Epithelial cell of proximal tubule (primary cell): ENCODE data around the gene MRPL37. TPM values are rescaled to one million over a fixed set of nuclear protein-coding genes. Genes with fewer than 3 reads are reported as not detected.

Experiments used
- DNase-seq: peaks from one replicate; pipeline ENCODE4 v3.0.0-alpha.2; 2011; ENCODE audit warnings: low read depth
- H3K4me3 ChIP-seq: 2 replicates; pipeline ENCODE4 v1.5.1; 2011; ENCODE audit warnings: low read depth, mild to moderate bottlenecking, low read length
- total RNA-seq: library from RNA; depleted of rRNA; stranded (reverse); fragments of >200 nt; gene quantifications from 2 replicates; pipeline ENCODE4 v1.2.3, GENCODE V29; 2015
- TF ChIP-seq, protein P1 (sequence below): conservative IDR thresholded peaks from 2 replicates; pipeline ENCODE4 v1.5.1; 2012; ENCODE audit warnings: low read depth, mild to moderate bottlenecking, low read length

Gene MRPL37
- 115 and 191 TPM in 2 replicates for total RNA-seq

DNA sequence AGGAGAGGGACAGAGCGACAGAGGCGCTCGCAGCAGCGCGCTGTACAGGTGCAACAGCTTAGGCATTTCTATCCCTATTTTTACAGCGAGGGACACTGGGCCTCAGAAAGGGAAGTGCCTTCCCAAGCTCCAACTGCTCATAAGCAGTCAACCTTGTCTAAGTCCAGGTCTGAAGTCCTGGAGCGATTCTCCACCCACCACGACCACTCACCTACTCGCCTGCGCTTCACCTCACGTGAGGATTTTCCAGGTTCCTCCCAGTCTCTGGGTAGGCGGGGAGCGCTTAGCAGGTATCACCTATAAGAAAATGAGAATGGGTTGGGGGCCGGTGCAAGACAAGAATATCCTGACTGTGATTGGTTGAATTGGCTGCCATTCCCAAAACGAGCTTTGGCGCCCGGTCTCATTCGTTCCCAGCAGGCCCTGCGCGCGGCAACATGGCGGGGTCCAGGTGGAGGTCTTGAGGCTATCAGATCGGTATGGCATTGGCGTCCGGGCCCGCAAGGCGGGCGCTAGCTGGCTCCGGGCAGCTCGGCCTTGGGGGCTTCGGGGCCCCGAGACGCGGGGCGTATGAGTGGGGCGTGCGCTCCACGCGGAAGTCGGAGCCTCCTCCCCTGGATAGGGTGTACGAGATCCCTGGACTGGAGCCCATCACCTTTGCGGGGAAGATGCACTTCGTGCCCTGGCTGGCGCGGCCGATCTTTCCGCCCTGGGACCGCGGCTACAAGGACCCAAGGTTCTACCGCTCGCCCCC lies at the start of gene MRPL37, which contains the start of gene CYB5RL:
TSS of gene MRPL37 (plus strand) at position 403 of the 754 bp plus-strand sequence. CDS start at position 480, 77 bp downstream.
TSS of gene CYB5RL (minus strand) at position 266 of the 754 bp plus-strand sequence. CDS start 4,414 bp downstream, outside the sequence.
- TF ChIP-seq, protein P1, sequence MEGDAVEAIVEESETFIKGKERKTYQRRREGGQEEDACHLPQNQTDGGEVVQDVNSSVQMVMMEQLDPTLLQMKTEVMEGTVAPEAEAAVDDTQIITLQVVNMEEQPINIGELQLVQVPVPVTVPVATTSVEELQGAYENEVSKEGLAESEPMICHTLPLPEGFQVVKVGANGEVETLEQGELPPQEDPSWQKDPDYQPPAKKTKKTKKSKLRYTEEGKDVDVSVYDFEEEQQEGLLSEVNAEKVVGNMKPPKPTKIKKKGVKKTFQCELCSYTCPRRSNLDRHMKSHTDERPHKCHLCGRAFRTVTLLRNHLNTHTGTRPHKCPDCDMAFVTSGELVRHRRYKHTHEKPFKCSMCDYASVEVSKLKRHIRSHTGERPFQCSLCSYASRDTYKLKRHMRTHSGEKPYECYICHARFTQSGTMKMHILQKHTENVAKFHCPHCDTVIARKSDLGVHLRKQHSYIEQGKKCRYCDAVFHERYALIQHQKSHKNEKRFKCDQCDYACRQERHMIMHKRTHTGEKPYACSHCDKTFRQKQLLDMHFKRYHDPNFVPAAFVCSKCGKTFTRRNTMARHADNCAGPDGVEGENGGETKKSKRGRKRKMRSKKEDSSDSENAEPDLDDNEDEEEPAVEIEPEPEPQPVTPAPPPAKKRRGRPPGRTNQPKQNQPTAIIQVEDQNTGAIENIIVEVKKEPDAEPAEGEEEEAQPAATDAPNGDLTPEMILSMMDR = no peak
- peak; percentile 88 for DNase-seq
- peak within 1 kb of the TSS; percentile 87 for H3K4me3 ChIP-seq

GRCh38 chr1:54151013-54151412 lies 49.0 kb upstream of the MRPL37 start:
- no peak for DNase-seq
- TF ChIP-seq, protein P1 = no peak
- no peak overlapping the region for H3K4me3 ChIP-seq

GRCh38 chr1:54152696-54153095 lies 47.3 kb upstream of the MRPL37 start, which contains the start of gene CDCP2:
TSS of gene CDCP2 (minus strand) at chr1:54153000. CDS start at chr1:54152922, 78 bp downstream.
- no peak for DNase-seq
- no peak within 1 kb of the TSS for H3K4me3 ChIP-seq
- TF ChIP-seq, protein P1 = no peak

DNA sequence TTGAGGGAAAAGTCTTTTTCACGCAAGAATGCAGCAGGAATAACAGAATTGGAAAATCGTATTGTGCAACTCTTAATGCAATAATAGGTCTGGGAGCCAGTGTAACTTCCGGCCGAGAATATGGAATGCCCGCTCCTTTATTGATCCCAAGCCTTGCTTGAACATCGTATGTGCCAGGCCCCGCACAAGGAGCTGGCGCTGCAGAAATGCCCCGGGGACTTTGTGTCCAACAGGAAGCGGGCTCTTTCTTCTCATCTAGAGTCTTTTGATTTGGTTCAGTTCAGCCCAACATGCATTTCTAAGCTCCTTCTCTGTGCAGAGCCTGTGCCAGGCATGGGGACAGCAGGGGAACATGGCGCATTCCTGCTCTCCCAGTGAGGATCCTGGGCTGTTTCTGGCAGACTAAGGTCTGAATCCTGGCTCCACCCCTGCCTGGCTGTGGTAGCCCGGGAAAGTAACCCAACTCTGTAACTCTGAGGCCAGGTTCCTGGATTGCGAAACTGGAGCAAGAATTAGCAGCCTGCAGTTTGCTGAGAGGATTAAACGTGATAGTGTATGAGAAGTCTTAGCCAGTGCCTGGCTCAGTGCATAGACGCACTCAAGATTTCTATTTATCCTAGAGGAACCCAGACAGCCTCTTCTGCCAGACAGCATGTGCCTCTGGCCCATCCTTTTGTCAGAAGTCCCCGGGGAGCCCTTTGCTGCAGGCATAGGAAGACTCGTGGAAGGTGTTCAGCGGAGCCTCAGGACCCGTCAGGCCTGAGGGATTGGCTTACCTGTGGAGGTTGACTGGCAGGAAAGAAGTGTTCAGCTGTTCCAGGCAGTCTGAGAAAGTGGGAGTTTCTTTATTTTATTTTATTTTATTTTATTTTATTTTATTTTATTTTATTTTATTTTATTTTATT lies 46.2 kb upstream of the MRPL37 start:
- peak; percentile 7 for DNase-seq
- TF ChIP-seq, protein P1 = no peak
- H3K4me3 ChIP-seq = no peak overlapping the region

DNA sequence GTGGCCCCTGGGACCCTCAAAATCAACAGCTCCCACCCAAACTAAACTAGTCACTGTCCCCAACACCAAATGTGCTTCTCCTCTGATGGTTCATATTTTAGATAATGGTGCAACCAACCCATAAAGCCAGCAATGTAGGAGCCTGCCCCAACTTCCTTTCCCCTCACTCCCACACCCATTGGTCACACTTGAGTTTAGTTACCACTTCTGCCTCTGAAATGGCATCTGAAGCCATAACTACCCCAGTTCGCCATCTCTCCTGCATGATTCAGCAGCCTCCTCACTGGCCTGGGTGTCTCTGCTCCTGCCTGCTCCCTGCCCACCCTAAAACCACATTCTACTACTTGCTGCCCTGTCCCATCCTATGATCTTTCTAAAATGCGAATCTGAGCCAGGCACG lies 43.8 kb upstream of the MRPL37 start:
- TF ChIP-seq, protein P1 = no peak
- no peak overlapping the region for H3K4me3 ChIP-seq
- no peak for DNase-seq

DNA sequence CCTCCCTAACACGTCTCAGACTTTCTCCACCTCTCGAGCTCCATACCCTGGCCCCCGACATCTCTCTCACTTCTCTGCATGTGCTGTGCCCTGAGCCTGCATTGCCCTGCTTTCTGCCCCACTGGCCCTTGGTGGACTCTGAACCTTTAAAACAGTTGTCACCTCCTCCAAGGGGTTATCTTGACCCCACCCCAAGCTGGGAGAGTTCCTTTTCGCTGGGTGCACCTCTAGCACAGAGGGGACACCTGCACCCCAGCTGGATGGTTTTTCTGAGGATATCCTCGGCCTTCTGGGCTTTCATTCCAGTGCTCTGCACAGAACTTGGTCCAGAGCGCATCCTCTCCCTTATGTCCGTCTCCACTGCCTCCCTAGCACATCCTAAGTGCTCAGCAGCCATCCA lies 43.0 kb upstream of the MRPL37 start:
- TF ChIP-seq, protein P1 = no peak
- no peak overlapping the region for H3K4me3 ChIP-seq
- DNase-seq = no peak
